DMS114 treated with DMSO at 0.1 percent for 48 hours (cell line): ENCODE data around the gene PAPPA2.
"Not testable (repeated sequence)": the region's sequence is repeated elsewhere in the genome, so short reads cannot be mapped to it uniquely, and the experiment has no call there.

Source experiments
- DNase-seq: peaks from one replicate; lab custom pipeline; 2025; ENCODE audit not compliant: unreplicated experiment; lab: John Stamatoyannopoulos, UW

Gene PAPPA2

GRCh38 chr1:176551146-176551545, 88.2 kb downstream of the PAPPA2 start:
- no peak for DNase-seq

- no peak for DNase-seq
These were observed 89.4 kb downstream of the PAPPA2 start for GRCh38 chr1:176552217-176552991.

GRCh38 chr1:176552999-176553398, 90.0 kb downstream of the PAPPA2 start:
- no peak for DNase-seq

DNA sequence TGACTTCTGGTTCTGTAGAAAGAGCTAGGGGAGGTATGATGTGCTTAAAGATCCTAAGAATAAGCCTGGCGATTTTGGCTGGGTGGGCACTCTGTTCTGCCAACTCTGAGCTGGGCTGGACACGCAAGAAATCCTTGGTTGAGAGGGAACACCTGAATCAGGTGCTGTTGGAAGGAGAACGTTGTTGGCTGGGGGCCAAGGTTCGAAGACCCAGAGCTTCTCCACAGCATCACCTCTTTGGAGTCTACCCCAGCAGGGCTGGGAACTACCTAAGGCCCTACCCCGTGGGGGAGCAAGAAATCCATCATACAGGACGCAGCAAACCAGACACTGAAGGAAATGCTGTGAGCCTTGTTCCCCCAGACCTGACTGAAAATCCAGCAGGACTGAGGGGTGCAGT, 93.3 kb downstream of the PAPPA2 start:
- no peak for DNase-seq

DNA sequence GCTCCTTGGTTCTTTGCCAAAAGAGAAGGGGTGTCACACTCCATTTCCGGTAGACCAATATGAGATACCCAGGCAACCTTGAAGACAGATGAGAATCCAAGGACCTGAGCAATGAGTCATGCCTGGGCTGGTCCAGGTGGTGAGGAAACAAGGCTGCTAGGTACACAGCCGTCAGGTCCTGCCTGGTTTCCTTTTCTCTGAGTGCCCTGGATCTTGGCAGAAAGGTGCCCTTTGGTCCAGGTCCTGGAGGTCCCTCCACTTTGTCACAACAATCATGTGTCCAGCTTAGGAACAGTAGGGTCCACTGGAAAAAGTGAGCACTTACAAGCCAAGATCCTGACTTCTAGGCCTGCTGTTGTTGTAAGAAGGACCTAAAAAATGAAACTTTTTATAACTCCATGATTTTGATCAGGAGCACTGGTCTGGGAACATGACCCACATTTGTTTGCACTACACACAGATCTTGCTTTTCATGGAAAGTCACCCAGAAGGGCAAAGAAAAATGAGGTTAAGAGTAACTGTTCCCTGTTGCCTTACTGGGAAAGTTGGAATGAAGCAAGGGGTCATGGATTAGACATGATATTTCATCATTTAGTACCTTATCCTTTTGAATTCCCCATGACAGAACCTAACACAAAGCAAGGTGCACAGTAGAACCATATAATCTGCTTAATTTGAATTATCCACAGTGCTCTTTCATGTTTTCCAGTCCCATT, 94.7 kb downstream of the PAPPA2 start:
- no peak for DNase-seq

DNA sequence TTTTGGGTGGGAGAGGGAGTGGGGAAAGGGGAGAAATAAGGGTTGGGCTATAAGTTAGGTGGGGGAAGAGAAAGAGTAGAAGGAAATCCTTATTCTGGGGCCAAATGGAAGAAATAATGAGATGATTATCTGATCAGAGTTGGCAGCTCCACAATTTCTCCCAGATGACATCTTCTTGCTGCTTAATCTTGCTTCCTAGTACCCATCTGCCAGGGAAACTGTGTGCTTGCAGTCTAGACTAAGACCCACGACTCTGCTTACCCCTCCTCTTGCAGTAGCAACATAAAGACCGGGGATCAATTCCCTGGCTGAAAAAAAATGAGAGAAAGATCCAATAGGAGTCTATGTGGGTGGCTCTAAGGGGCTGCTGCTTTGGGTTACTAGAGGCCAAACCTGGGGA, 95.6 kb downstream of the PAPPA2 start:
- DNase-seq = no peak

- DNase-seq = no peak
These were observed 96.5 kb downstream of the PAPPA2 start for GRCh38 chr1:176559474-176559873.

DNA sequence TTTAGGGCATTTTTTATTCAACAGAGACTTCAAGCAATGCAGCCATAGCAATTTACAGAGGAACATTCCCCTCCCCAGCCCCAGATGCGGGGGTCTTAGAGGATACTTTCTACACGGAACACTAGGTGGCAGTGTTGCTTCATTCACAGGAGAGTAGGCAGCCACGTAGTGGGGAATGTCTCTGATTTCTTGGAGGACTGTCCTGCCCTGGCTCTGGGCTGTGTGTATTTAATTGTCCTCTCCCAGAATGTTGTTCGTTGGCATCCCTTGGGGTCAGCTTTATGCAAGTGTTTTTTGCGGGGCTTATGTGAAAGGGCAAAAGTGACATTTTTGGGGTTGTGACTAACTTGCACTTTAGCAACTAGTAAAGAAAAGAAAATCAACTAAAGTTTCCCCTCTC, 96.9 kb downstream of the PAPPA2 start:
- peak; percentile 51 for DNase-seq

GRCh38 chr1:176560681-176561080, 97.7 kb downstream of the PAPPA2 start:
- no peak for DNase-seq

DNA sequence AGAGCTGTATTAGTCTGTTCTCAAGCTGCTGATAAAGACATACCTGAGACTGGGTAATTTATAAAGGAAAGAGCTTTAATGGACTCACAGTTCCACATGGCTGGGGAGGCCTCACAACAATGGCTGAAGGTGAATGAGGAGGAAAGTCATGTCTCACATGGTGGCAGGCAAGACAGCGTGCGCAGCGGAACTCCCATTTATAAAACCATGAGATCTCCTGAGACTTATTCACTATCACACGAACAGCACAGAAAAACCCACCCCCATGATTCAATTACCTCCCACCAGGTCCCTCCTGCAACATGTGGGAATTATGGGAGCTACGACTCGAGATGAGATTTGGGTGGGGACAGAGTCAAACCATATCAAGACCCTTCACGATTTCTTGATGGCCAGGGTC, 98.8 kb downstream of the PAPPA2 start:
- DNase-seq = not testable (repeated sequence)

- DNase-seq = no peak
These were observed 103.3 kb downstream of the PAPPA2 start for GRCh38 chr1:176566004-176566975.

DNA sequence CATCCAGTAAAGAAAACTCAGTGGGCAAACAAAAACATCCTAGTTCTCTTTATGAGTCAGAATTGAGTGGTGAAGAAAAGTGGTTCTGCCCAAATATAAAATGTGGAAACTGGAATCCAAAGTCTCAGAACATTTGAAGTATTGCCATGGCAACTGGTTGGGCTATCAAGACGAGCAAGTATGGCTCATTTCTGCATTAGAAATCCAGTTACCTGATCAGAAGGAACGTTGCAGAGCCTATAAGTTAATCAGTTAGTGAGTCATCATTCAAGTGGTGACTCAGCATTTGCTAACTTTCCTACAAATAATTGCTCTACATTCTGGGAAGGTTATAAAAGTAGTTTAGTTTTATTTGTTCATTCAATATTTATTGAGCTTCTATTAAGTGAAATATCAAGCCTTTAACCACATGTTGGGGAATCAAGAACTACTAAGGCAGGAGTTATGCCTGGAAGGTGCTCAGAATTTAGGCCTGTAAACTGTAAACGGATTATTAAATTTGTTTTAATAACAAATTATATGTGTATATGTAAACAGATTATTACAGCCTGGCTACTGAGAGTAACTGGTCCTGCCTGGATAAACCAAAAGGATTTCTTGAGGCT, 104.3 kb downstream of the PAPPA2 start:
- DNase-seq = no peak

DNA sequence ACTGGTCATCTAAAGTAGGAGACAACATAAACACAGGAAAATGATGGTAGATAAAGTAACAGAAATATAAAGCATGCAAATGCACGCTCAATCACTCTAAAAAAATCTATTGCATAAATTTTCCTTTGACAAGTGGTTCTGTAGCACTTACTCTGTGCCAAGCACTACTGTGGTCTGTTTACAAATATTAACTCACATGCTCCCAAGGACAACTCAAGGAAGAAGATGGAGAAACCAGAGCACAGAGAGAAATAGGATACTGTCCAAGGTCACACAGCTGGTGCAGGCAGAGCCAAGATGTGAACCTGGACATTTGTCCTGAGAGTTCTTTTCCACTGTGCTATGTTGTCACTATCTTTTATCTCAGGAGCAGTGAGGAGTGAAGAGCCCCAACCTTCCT, 105.2 kb downstream of the PAPPA2 start:
- no peak for DNase-seq

DNA sequence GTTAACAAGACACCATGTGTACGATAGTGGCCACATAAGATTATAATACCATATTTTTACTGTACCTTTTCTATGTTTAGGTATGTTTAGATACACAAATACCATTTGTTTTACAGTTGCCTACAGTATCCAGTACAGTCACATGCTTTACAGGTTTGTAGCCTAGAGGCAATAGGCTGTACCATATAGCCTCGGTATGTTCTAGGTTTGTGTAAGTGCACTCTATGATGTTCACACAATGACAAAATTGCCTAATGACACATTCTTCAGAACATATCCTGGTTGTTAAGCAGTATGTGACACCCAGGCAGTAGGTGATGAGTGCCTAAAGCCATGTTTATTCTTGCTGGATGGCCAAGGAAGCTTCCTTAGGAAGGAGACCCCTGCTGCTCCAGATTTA, 111.8 kb downstream of the PAPPA2 start:
- no peak for DNase-seq

GRCh38 chr1:176575991-176576390, 113.0 kb downstream of the PAPPA2 start:
- DNase-seq = no peak

DNA sequence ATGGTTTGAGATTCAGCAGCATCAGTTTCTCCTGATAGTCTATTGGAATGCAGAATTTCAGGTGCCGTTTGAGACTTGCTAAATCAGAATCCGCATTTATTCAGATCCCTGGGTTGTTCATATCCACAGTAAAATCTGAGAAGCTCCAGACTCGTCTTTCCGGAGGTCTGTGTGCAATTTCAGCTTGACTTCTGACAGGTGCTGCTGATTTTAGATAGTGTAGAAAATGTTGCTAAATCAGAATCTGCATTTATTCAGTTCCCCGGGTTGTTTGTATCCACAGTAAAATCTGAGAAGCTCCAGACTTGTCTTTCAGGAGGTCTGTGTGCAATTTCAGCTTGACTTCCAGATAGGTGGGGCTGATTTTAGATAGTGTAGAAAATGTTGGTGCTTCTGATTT, 113.7 kb downstream of the PAPPA2 start:
- DNase-seq = no peak

- no peak for DNase-seq
These were observed 114.7 kb downstream of the PAPPA2 start for GRCh38 chr1:176577646-176578197.

GRCh38 chr1:176579087-176579486, 116.1 kb downstream of the PAPPA2 start:
- no peak for DNase-seq

DNA sequence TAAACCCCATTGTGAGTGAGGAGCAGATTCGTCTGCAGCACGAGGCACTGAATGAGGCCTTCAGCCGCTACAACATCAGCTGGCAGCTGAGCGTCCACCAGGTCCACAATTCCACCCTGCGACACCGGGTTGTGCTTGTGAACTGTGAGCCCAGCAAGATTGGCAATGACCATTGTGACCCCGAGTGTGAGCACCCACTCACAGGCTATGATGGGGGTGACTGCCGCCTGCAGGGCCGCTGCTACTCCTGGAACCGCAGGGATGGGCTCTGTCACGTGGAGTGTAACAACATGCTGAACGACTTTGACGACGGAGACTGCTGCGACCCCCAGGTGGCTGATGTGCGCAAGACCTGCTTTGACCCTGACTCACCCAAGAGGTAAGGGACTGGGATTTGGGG, 132.2 kb downstream of the PAPPA2 start:
- DNase-seq = no peak

DNA sequence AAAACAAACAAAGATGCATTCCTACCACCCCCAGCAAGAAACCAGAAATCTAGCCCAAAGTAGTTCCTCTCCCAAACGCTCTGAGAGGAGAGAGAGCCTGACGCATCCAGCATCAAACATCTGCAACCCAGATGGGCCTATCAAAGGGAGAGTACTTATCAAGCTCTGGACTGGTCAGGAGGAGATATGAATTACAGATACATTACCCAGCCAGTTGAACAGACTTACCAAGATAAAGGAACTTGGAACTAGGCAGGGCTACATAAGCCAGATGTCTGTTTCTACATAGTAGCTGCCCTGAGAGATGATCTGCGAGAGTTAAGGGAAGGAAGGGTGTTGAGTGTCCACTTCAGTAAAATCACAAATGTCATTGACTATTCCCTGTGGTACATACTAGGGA, 138.4 kb downstream of the PAPPA2 start:
- DNase-seq = no peak
